Right lobe of liver (tissue), 6 donors: ENCODE data around the gene ATP2B3. TPM values are rescaled to one million over a fixed set of nuclear protein-coding genes. Genes with fewer than 3 reads are reported as not detected.
A peak's percentile ranks its signal among the peaks of the same experiment; 100 is the strongest.

Experiments used
- ATAC-seq, 4 donors: fragments of 200-7000 bp; cut with Tn5 transposase; one replicate each; pipeline ENCODE4 v1.9.1; 2020; ENCODE audit warnings: mild to moderate bottlenecking in 4 of 4, moderate library complexity in 4 of 4
- DNase-seq, 3 donors: peaks; one replicate each; pipeline ENCODE4 v3.0.0-alpha.2; 2020
- H3K27ac ChIP-seq, 3 donors: fragments of 200-600 bp; one replicate each; pipeline ENCODE4 v1.8.0; 2022
- H3K27me3 ChIP-seq, 2 donors: fragments of 200-600 bp; one replicate each; pipeline ENCODE4 v1.8.0; 2022
- H3K36me3 ChIP-seq, 4 donors: fragments of 200-600 bp; sonication (generic) in 1 of 4; one replicate each; pipeline versions ENCODE4 v1.5.1 to v1.8.0; 2017 to 2022; ENCODE audit warnings: control low read depth in 1 of 4
- H3K4me1 ChIP-seq, 4 donors: fragments of 200-600 bp; sonication (generic) in 1 of 4; one replicate each; pipeline versions ENCODE4 v1.5.1 to v1.8.0; 2017 to 2022; ENCODE audit warnings: control low read depth in 1 of 4
- H3K4me3 ChIP-seq, 3 donors: fragments of 200-600 bp; one replicate each; pipeline ENCODE4 v1.8.0; 2022
- H3K9me3 ChIP-seq, 4 donors: fragments of 200-600 bp; sonication (generic) in 1 of 4; one replicate each; pipeline versions ENCODE4 v1.5.1 to v1.8.0; 2017 to 2022; ENCODE audit warnings: control low read depth in 1 of 4
- POLR2A ChIP-seq: fragments of 450-650 bp; IDR thresholded peaks from one replicate; pipeline ENCODE4 v1.6.1; 2017; ENCODE audit warnings: antibody characterized with exemption, mild to moderate bottlenecking
- WGBS: methylation state at CpG from one replicate; pipeline ENCODE4 v1.1.6; 2018; ENCODE audit warnings: low coverage, low lambda C conversion rate; ENCODE audit not compliant: insufficient coverage; ENCODE audit errors: missing lambda C conversion rate; 5-methylcytosine and 5-hydroxymethylcytosine counted together
- intact Hi-C, 2 donors: fragments of 100-400 bp; cut with DNase I; formaldehyde crosslinking; loops; one replicate each; pipeline versions ENCODE4 v1.11.2 to v1.14.1; 2022
- total RNA-seq, 6 experiments: library from RNA; depleted of rRNA in 2 of 6; stranded (reverse); fragments of >200 nt in 2 of 6; fragmentation: NEBNext Ultra II Directional in 3 of 6; extraction: Animal tissue kit (Norgen Biotek cat#: 25700) in 3 of 6; gene quantifications; one replicate each; pipeline versions ENCODE4 v1.1.0 to v1.2.4, GENCODE V29; 2016 to 2023
- TF ChIP-seq, protein P1 (sequence below), 4 donors: fragments of 200-600 bp in 3 of 4; fragments of 450-650 bp in 1 of 4; IDR thresholded peaks; one replicate each; pipeline versions ENCODE4 v1.5.1 to v1.8.0; 2016 to 2022; ENCODE audit warnings: antibody characterized with exemption in 4 of 4, mild to moderate bottlenecking in 2 of 4
- donor health status: DM: no; HTN: yes; CAD: no.
- donor health status: DM: no; HTN: no; CAD: no.
- donor health status: DM: no; HTN: no; CAD: no.
- donor health status: DM: no; HTN: yes; CAD: no.
- donor health status: DM: no; HTN: yes; CAD: no.

ATP2B3 gene
- total RNA-seq, 6 experiments from 2014 or later = 0.07 TPM; not detected in 5

DNA sequence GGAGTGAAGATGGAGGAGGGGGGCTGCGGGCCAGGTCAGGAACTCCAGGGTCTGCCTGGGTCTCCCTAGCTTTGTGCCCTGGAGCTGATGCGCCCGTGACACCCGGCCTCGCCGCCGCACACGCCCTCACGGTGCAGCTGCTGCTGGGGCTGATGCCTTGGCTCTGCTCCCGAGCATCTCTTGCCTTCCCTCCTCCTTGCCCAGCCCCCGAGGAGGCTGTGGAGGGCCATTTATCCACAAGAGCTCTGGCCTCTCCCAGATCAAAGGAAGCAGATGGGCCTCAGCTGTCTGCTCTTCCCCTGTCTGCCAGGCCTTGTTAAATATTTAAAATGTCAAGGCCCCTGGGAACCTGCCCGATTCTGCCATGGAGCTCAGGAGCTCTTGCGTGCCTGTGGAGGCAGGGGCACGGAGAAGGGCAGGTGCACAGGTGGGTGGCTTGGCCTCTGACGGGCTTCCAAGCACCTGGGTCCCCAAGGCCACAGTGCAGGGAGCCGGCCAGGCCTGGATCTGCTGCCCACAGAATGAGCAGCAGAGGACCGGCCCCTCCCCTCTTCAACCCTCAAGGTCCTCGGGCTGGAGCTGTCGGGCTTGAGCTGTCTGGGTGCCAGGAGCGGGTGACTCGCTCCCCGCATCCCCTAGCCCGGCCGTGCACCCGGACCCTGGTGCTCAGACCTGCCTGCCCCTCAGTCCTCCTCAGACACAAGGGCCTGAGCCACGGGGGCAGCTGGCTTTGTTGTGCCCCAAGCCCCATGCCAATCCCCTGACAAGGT is 20.3 kb downstream of the ATP2B3 start:
- Histone ChIP-seq H3K36me3 (no peaks in the 10 kb centered on the region), H3K27ac (no peak overlapping the region), H3K4me1 (no peaks in the 10 kb centered on the region), H3K9me3 (no peaks in the 10 kb centered on the region), H3K4me3 (no peak overlapping the region), H3K27me3 (no peaks in the 10 kb centered on the region)
- intact Hi-C loops = no loop called here
- ATAC-seq = peak in 1 of 4 donors; percentile 3
- DNase-seq = no peak
- WGBS = 55% methylated on average over 2 of the region's 26 CpGs
- TF ChIP-seq POLR2A = no peak
- TF ChIP-seq, protein P1, sequence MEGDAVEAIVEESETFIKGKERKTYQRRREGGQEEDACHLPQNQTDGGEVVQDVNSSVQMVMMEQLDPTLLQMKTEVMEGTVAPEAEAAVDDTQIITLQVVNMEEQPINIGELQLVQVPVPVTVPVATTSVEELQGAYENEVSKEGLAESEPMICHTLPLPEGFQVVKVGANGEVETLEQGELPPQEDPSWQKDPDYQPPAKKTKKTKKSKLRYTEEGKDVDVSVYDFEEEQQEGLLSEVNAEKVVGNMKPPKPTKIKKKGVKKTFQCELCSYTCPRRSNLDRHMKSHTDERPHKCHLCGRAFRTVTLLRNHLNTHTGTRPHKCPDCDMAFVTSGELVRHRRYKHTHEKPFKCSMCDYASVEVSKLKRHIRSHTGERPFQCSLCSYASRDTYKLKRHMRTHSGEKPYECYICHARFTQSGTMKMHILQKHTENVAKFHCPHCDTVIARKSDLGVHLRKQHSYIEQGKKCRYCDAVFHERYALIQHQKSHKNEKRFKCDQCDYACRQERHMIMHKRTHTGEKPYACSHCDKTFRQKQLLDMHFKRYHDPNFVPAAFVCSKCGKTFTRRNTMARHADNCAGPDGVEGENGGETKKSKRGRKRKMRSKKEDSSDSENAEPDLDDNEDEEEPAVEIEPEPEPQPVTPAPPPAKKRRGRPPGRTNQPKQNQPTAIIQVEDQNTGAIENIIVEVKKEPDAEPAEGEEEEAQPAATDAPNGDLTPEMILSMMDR (IDR thresholded peaks at IDR 0.05) = no peak

DNA sequence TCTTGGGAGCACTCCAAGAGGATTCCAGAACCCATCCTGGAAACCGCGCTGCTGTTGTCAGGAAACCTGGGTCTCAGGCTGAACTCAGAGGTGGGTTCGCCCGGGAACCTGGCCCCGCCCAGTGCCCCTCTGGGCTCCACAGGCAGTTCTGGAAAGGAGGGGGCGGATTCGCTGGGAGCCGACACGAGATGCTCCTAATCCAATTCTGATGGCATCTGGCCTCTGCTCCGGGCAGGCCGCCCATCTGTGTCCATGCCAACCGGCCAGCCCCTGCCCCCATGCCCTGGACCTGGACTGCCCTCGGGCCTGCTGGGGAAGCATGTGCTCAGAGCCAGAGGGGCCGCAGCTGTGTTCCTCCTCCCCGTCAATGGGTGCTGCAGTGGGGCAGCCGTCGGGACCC is 21.0 kb downstream of the ATP2B3 start:
- DNase-seq = peak in 2 of 3 donors; percentile 60 to 69
- intact Hi-C loops = no loop called here
- TF ChIP-seq, protein P1 (IDR thresholded peaks at IDR 0.05) = no peak
- TF ChIP-seq POLR2A = no peak

DNA sequence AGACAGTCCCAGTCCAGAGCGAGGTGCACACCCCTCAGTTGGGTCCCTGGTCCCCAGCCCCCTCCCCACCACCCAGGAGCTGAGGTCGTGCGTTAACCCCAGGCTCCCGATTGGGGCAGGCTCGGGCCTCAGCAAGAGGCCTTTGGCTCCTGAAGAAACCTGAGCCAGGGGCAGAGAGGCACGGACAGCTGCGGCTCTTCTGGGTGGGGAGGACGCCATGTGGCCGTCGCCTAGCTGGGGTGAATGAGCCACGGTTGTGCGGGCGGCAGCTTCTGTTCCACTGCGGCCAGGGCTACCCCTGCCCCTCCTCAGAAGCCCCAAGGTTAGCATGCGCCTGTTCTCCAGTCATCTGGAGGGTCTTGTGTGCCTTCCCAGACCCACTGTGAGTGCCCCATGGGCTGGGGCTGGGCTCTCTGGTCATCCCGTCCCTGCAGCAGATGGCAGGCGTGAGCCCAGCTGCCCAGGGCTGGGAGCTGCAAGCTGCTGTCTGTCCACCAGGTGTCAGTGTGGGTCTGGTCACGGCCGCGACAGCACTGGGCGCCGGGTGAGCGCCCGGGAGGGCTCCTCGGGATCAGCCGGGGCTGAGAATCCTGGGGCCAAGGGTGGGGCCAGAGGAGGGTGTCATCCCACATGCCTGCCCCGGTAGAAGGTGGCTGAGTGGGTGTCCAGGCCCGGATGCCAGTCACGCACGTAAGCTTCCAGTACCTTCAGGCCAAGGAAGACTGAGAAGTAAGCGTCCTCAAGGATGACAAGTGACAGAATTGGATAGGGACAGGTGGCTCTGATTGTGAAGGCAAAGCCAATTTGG is 21.9 kb downstream of the ATP2B3 start:
- Histone ChIP-seq H3K9me3 (no peaks in the 10 kb centered on the region), H3K27ac (no peak overlapping the region), H3K36me3 (no peaks in the 10 kb centered on the region), H3K4me3 (no peak overlapping the region), H3K4me1 (no peaks in the 10 kb centered on the region), H3K27me3 (no peaks in the 10 kb centered on the region)
- WGBS = 53% methylated on average over 11 of the region's 31 CpGs
- peak; percentile 71 to 84 (median 78) for DNase-seq
- peak; percentile 87 to 96 (median 93) for ATAC-seq
- intact Hi-C loops = no loop called here
- TF ChIP-seq POLR2A = no peak
- TF ChIP-seq, protein P1 (IDR thresholded peaks at IDR 0.05) = peak; percentile 89 to 97 (median 96)

More for the DNA sequence above, 21.0 kb downstream of the ATP2B3 start:
- H3K4me1 ChIP-seq = no peaks in the 10 kb centered on the region
- no peaks in the 10 kb centered on the region for H3K27me3 ChIP-seq
- H3K36me3 ChIP-seq = no peaks in the 10 kb centered on the region
- ATAC-seq = peak; percentile 35 to 68 (median 66)
- no peak overlapping the region for H3K4me3 ChIP-seq
- H3K27ac ChIP-seq = no peak overlapping the region
- no peaks in the 10 kb centered on the region for H3K9me3 ChIP-seq
- WGBS = 64% methylated on average over 5 of the region's 17 CpGs

DNA sequence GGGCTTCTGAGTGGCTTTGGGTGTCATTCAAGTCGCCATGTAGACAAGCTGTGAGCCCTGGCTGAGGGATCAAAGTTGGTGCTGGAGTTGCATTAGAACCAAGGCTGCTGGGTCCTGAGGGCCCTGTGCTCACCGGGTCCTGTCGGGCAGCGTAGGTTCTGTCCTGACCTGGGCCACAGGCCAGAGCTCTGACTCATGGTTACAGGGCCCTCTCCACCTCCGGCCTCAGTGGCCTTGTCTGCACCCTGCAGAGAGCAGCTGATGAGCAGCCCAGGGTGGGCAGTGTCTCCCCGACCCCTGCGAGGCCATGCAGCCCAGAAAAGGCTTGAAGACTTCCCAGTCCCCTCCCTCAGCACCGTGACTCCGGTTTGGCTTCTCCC is 22.5 kb downstream of the ATP2B3 start:
- WGBS = 47% methylated on average over 3 of the region's 9 CpGs
- H3K27me3 ChIP-seq = no peaks in the 10 kb centered on the region
- ATAC-seq (no peak), DNase-seq (no peak)
- intact Hi-C loops = no loop called here
- H3K4me3 ChIP-seq = no peak overlapping the region
- no peaks in the 10 kb centered on the region for H3K36me3 ChIP-seq
- no peaks in the 10 kb centered on the region for H3K4me1 ChIP-seq
- TF ChIP-seq POLR2A = no peak
- H3K27ac ChIP-seq = no peak overlapping the region
- no peaks in the 10 kb centered on the region for H3K9me3 ChIP-seq

DNA sequence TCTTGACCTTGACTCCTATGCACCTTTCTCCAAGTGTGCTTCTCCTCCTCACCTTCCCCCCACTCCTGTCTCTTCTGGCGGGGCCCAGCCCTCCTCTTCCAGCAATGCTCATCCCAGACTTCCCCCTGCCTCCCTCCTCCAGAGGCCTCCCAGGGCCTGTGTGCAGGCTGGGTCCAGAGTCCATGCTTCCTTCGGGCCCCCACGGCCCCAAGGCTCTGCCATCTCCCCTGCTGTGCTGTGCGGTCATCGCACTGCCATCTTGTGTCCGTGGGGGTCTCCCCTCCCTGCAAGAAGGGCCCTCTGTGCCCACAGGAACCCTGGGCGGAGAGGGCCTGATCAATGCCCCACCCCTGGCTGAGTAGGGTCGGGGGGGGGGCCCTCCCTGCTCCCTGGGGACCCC is 27.3 kb downstream of the ATP2B3 start:
- H3K27ac ChIP-seq = no peak overlapping the region
- TF ChIP-seq, protein P1 (IDR thresholded peaks at IDR 0.05) = no peak
- no peak for TF ChIP-seq POLR2A
- ATAC-seq (no peak), DNase-seq (no peak)
- no peaks in the 10 kb centered on the region for H3K36me3 ChIP-seq
- WGBS = 56% methylated on average over 3 of the region's 8 CpGs
- H3K4me3 ChIP-seq = no peak overlapping the region
- H3K9me3 ChIP-seq = no peaks in the 10 kb centered on the region
- intact Hi-C loops = no loop called here
- H3K4me1 ChIP-seq = no peaks in the 10 kb centered on the region
- no peaks in the 10 kb centered on the region for H3K27me3 ChIP-seq
